Trophoblast cell (in vitro differentiated cells and primary cell): ENCODE data around the gene SMPD3.

Experiments
- DNase-seq, 2 donors: peaks; one replicate each; pipeline ENCODE4 v3.0.0-alpha.2; 2016
- H2AFZ ChIP-seq: 2 replicates; pipeline ENCODE4 v1.6.1; 2013; ENCODE audit warnings: low read length, moderate library complexity, mild to moderate bottlenecking; ENCODE audit not compliant: insufficient read depth, poor library complexity
- H2AK5ac ChIP-seq: 2 replicates; pipeline ENCODE4 v1.6.1; 2013; ENCODE audit warnings: mild to moderate bottlenecking, low read length
- H2BK120ac ChIP-seq: 2 replicates; pipeline ENCODE4 v1.6.1; 2013; ENCODE audit warnings: low read length, mild to moderate bottlenecking, moderate library complexity; ENCODE audit not compliant: insufficient read depth, poor library complexity
- H2BK12ac ChIP-seq: 2 replicates; pipeline ENCODE4 v1.6.1; 2013; ENCODE audit warnings: mild to moderate bottlenecking, low read length, moderate library complexity
- H2BK5ac ChIP-seq: 2 replicates; pipeline ENCODE4 v1.6.1; 2013; ENCODE audit warnings: low read length, low read depth, moderate library complexity, mild to moderate bottlenecking; ENCODE audit not compliant: poor library complexity
- H3K14ac ChIP-seq: 2 replicates; pipeline ENCODE4 v1.6.1; 2013; ENCODE audit warnings: mild to moderate bottlenecking, low read length
- H3K18ac ChIP-seq: 2 replicates; pipeline ENCODE4 v1.6.1; 2013; ENCODE audit warnings: mild to moderate bottlenecking, low read length
- H3K23ac ChIP-seq: 2 replicates; pipeline ENCODE4 v1.6.1; 2013; ENCODE audit warnings: low read length
- H3K27ac ChIP-seq: 2 replicates; pipeline ENCODE4 v1.5.1; 2013; ENCODE audit warnings: low read depth, mild to moderate bottlenecking, inconsistent platforms, low read length, moderate library complexity
- H3K27me3 ChIP-seq: 2 replicates; pipeline ENCODE4 v1.6.1; 2013; ENCODE audit warnings: inconsistent platforms, mild to moderate bottlenecking, low read length, moderate library complexity; ENCODE audit not compliant: insufficient read depth
- H3K36me3 ChIP-seq, 2 experiments: 1 replicate in 1 of 2; 2 replicates in 1 of 2; pipeline ENCODE4 v1.6.1; 2013; ENCODE audit warnings: low read length in 2 of 2, mild to moderate bottlenecking in 2 of 2, moderate library complexity in 1 of 2; ENCODE audit not compliant: insufficient read depth in 2 of 2, control insufficient read depth in 1 of 2
- H3K4ac ChIP-seq: 2 replicates; pipeline ENCODE4 v1.6.1; 2013; ENCODE audit warnings: low read depth, mild to moderate bottlenecking, low read length, moderate library complexity
- H3K4me1 ChIP-seq, 2 experiments: 1 replicate in 1 of 2; 2 replicates in 1 of 2; pipeline ENCODE4 v1.6.1; 2013; ENCODE audit warnings: low read length in 2 of 2, mild to moderate bottlenecking in 2 of 2, moderate library complexity in 1 of 2; ENCODE audit not compliant: insufficient read depth in 2 of 2, control insufficient read depth in 1 of 2
- H3K4me2 ChIP-seq: 2 replicates; pipeline ENCODE4 v1.6.1; 2013; ENCODE audit warnings: inconsistent platforms, mild to moderate bottlenecking, low read length, moderate library complexity
- H3K4me3 ChIP-seq: 2 replicates; pipeline ENCODE4 v1.5.1; 2013; ENCODE audit warnings: mild to moderate bottlenecking, low read depth, low read length, inconsistent platforms
- H3K79me1 ChIP-seq: one replicate; pipeline ENCODE4 v1.6.1; 2013; ENCODE audit warnings: low read length
- H3K79me2 ChIP-seq: 2 replicates; pipeline ENCODE4 v1.6.1; 2013; ENCODE audit warnings: low read length, mild to moderate bottlenecking; ENCODE audit not compliant: control insufficient read depth, insufficient read depth, poor library complexity
- H3K9ac ChIP-seq: 2 replicates; pipeline ENCODE4 v1.6.1; 2013; ENCODE audit warnings: mild to moderate bottlenecking, low read length
- H3K9me3 ChIP-seq: 2 replicates; pipeline ENCODE4 v1.6.1; 2013; ENCODE audit warnings: low read depth, mild to moderate bottlenecking, control low read depth, inconsistent platforms, low read length; ENCODE audit not compliant: insufficient read depth
- H4K12ac ChIP-seq: 2 replicates; pipeline ENCODE4 v1.6.1; 2013; ENCODE audit warnings: low read depth, mild to moderate bottlenecking, low read length, moderate library complexity
- H4K8ac ChIP-seq: 2 replicates; pipeline ENCODE4 v1.6.1; 2013; ENCODE audit warnings: low read depth, mild to moderate bottlenecking, low read length, moderate library complexity
- H4K91ac ChIP-seq: one replicate; pipeline ENCODE4 v1.6.1; 2013; ENCODE audit warnings: low read depth, mild to moderate bottlenecking, low read length, moderate library complexity
- WGBS: extraction: QIAGEN DNeasy Blood & Tissue Kit; methylation state at CpG from one replicate; pipeline ENCODE4 v1.1.7; 2013; ENCODE audit warnings: missing lambda C conversion rate; ENCODE audit not compliant: insufficient read length, insufficient coverage; ENCODE audit errors: extremely low coverage; 5-methylcytosine and 5-hydroxymethylcytosine counted together

Gene SMPD3

DNA sequence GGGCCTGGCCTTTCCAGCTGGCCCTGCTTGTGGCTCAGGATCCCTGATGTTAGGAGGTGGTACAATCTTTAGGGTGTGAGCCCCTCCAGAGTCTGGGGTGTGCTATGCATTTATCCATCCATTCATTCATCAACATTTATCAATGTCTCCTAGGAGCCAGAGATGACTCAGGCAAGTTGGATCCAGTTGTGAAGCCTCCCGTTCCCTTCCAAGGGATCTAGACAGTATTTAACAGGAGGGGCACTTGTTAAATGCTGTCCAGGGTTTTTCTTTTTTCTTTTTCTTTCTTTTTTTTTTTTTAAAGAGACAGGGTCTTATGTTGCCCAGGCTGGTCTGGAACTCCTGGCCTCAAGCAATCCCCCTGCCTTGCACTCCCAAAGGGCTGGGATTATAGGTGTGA, 42.0 kb upstream of the SMPD3 start:
- H3K9ac ChIP-seq = no peak overlapping the region
- DNase-seq = no peak
- H3K14ac ChIP-seq = no peak overlapping the region
- H2BK120ac ChIP-seq = no peak overlapping the region
- H3K18ac ChIP-seq = no peak overlapping the region
- H4K8ac ChIP-seq = no peak overlapping the region
- no peak overlapping the region for H2BK12ac ChIP-seq
- no peak overlapping the region for H3K4me2 ChIP-seq
- H3K23ac ChIP-seq = no peak overlapping the region
- H3K27me3 ChIP-seq = no peaks in the 10 kb centered on the region
- no peak overlapping the region for H3K4me3 ChIP-seq
- WGBS = no CpG with 5 or more reads among the region's 1 CpG
- no peak overlapping the region for H2AFZ ChIP-seq
- H2BK5ac ChIP-seq = no peak overlapping the region
- no peak overlapping the region for H2AK5ac ChIP-seq
- H3K27ac ChIP-seq = no peak overlapping the region
- H3K79me1 ChIP-seq = no peaks in the 10 kb centered on the region
- H3K9me3 ChIP-seq = peaks cover 2% of the 10 kb centered on the region
- no peak overlapping the region for H4K91ac ChIP-seq
- no peak overlapping the region for H3K4ac ChIP-seq
- H3K79me2 ChIP-seq = no peaks in the 10 kb centered on the region
- peaks cover 11 to 15% of the 10 kb centered on the region in 2 experiments for H3K4me1 ChIP-seq
- no peaks in the 10 kb centered on the region for H3K36me3 ChIP-seq
- H4K12ac ChIP-seq = no peak overlapping the region

DNA sequence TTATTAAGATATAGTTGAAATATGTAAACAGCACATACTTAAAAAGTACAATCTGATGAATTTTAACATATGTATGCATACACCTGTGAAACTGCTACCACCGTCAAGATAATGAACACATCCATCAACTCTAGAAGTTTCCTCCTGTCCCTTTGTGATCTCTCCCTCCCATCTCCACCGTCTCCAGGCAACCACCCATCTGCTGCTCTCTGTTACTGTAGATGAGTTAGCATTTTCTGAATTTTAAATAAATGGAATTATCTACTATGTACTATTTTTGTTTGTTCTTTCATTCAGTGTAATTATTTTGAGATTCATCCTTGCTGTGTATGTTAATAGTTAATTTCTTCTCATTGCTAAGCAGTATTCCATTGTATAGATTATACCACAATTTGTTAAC, 40.2 kb upstream of the SMPD3 start:
- H4K12ac ChIP-seq = no peak overlapping the region
- peaks cover 11 to 15% of the 10 kb centered on the region in 2 experiments for H3K4me1 ChIP-seq
- H3K27ac ChIP-seq = no peak overlapping the region
- no peaks in the 10 kb centered on the region for H3K9me3 ChIP-seq
- H4K8ac ChIP-seq = no peak overlapping the region
- no peak overlapping the region for H4K91ac ChIP-seq
- no peaks in the 10 kb centered on the region for H3K79me2 ChIP-seq
- H3K4ac ChIP-seq = no peak overlapping the region
- no peak overlapping the region for H2BK12ac ChIP-seq
- H2AK5ac ChIP-seq = no peak overlapping the region
- H2BK120ac ChIP-seq = no peak overlapping the region
- H3K4me2 ChIP-seq = no peak overlapping the region
- no peak overlapping the region for H3K14ac ChIP-seq
- no peak overlapping the region for H2AFZ ChIP-seq
- no peaks in the 10 kb centered on the region for H3K27me3 ChIP-seq
- no peaks in the 10 kb centered on the region for H3K36me3 ChIP-seq
- no peak overlapping the region for H2BK5ac ChIP-seq
- H3K9ac ChIP-seq = no peak overlapping the region
- DNase-seq = no peak
- no peaks in the 10 kb centered on the region for H3K79me1 ChIP-seq
- WGBS = no CpG with 5 or more reads among the region's 2 CpGs
- no peak overlapping the region for H3K4me3 ChIP-seq
- H3K23ac ChIP-seq = no peak overlapping the region
- H3K18ac ChIP-seq = no peak overlapping the region

DNA sequence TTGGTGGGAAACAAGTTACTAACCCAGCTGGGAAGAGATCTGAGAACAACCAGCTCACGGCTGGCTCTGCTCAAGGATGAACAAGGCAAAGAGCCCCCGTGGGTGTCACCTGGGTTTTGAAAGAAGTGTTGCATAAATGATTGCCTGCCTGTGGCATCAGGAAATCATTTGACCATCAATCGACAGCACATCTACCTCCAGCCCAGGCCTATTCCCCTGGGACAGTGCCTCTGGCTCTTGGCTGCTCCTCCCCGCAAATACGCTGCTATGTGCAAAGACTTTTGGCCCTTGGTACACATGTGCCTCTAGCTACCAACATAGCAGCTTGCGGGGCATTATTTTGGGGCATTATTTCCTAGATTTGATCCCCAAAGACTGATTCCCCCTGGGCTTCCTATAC, 39.4 kb upstream of the SMPD3 start:
- no CpG with 5 or more reads among the region's 6 CpGs for WGBS
- H3K27ac ChIP-seq = no peak overlapping the region
- no peaks in the 10 kb centered on the region for H3K79me1 ChIP-seq
- H3K4me3 ChIP-seq = no peak overlapping the region
- H3K4me2 ChIP-seq = no peak overlapping the region
- no peak overlapping the region for H2AFZ ChIP-seq
- no peak overlapping the region for H3K23ac ChIP-seq
- no peak overlapping the region for H2BK12ac ChIP-seq
- H4K91ac ChIP-seq = no peak overlapping the region
- no peak for DNase-seq
- no peak overlapping the region for H3K14ac ChIP-seq
- H3K18ac ChIP-seq = no peak overlapping the region
- H3K4me1 ChIP-seq = peaks cover 11 to 15% of the 10 kb centered on the region in 2 experiments
- H3K4ac ChIP-seq = no peak overlapping the region
- H3K79me2 ChIP-seq = no peaks in the 10 kb centered on the region
- H3K36me3 ChIP-seq = no peaks in the 10 kb centered on the region
- no peak overlapping the region for H4K12ac ChIP-seq
- no peak overlapping the region for H3K9ac ChIP-seq
- H4K8ac ChIP-seq = no peak overlapping the region
- H2BK120ac ChIP-seq = no peak overlapping the region
- H2AK5ac ChIP-seq = no peak overlapping the region
- no peak overlapping the region for H2BK5ac ChIP-seq
- no peaks in the 10 kb centered on the region for H3K9me3 ChIP-seq
- H3K27me3 ChIP-seq = no peaks in the 10 kb centered on the region

DNA sequence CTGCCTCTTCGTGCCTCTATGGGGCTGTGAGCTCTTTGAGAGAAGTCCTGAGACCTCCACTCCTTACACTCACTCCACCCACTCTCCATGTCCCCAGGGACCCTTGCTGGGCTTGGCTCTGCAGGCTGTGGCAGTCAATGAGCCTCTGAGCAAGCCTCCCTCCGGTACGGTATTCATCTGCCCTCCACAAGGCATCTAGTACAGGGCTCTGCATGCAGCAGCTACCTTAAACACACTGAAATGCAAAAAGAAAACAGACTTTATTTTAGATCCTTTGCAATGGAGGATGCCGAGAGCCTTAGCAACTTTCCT, 38.9 kb upstream of the SMPD3 start:
- no peak overlapping the region for H3K4me2 ChIP-seq
- H3K9ac ChIP-seq = no peak overlapping the region
- H3K79me2 ChIP-seq = no peaks in the 10 kb centered on the region
- no peaks in the 10 kb centered on the region for H3K36me3 ChIP-seq
- no peak overlapping the region for H3K18ac ChIP-seq
- no peaks in the 10 kb centered on the region for H3K79me1 ChIP-seq
- no peak overlapping the region for H3K4me3 ChIP-seq
- no peak overlapping the region for H3K14ac ChIP-seq
- no peak overlapping the region for H4K91ac ChIP-seq
- no peak overlapping the region for H3K23ac ChIP-seq
- H2BK120ac ChIP-seq = no peak overlapping the region
- H2AFZ ChIP-seq = no peak overlapping the region
- no peak overlapping the region for H4K12ac ChIP-seq
- H2BK12ac ChIP-seq = no peak overlapping the region
- no peak overlapping the region for H4K8ac ChIP-seq
- no peak overlapping the region for H2AK5ac ChIP-seq
- H3K9me3 ChIP-seq = no peaks in the 10 kb centered on the region
- H3K4ac ChIP-seq = no peak overlapping the region
- no CpG with 5 or more reads among the region's 4 CpGs for WGBS
- H2BK5ac ChIP-seq = no peak overlapping the region
- no peak for DNase-seq
- H3K27ac ChIP-seq = no peak overlapping the region
- peaks cover 11 to 15% of the 10 kb centered on the region in 2 experiments for H3K4me1 ChIP-seq
- H3K27me3 ChIP-seq = no peaks in the 10 kb centered on the region
